Rectal smooth muscle tissue (tissue), 1 donor: ENCODE data around the gene DLG2.
"Not testable (repeated sequence)": the region's sequence is repeated elsewhere in the genome, so short reads cannot be mapped to it uniquely, and the experiment has no call there.

Source experiments
- H3K27ac ChIP-seq: one replicate; pipeline ENCODE4 v1.7.0; 2013; ENCODE audit warnings: low read depth, low read length, inconsistent platforms
- H3K27me3 ChIP-seq: one replicate; pipeline ENCODE4 v1.7.0; 2013; ENCODE audit warnings: low read length; ENCODE audit not compliant: control insufficient read depth, insufficient read depth
- H3K36me3 ChIP-seq: one replicate; pipeline ENCODE4 v1.7.0; 2013; ENCODE audit warnings: low read length; ENCODE audit not compliant: control insufficient read depth, insufficient read depth
- H3K4me1 ChIP-seq: one replicate; pipeline ENCODE4 v1.7.0; 2013; ENCODE audit warnings: low read length; ENCODE audit not compliant: control insufficient read depth, insufficient read depth
- H3K4me3 ChIP-seq: one replicate; pipeline ENCODE4 v1.7.0; 2013; ENCODE audit warnings: low read length
- H3K9ac ChIP-seq: one replicate; pipeline ENCODE4 v1.7.0; 2013; ENCODE audit warnings: low read length

DLG2 gene

GRCh38 chr11:85269109-85269508, 358.0 kb downstream of the DLG2 start:
- H3K4me3 ChIP-seq: no peak overlapping the region
- H3K27ac ChIP-seq: no peak overlapping the region
- H3K4me1 ChIP-seq: no peaks in the 10 kb centered on the region
- no peaks in the 10 kb centered on the region for H3K36me3 ChIP-seq
- no peaks in the 10 kb centered on the region for H3K27me3 ChIP-seq
- H3K9ac ChIP-seq: no peak overlapping the region

DNA sequence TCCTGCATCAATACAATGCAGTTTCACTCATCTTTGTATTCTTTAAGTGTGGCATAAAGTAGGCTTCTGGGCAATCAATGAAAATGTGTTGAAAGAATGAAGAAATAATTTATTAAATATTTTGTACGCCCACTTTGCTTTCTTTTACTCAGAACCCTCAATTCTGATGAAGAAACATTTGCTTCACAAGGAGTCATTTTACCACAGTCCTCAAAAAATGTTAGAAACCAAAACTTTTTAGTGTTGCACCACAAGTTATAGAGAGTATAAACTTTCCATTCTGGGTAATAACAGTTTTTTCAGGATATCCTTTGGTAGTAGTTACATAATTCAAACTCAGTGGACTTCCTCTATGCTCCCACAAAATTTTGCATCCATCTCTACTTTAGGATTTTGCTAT, 360.5 kb downstream of the DLG2 start:
- Histone ChIP-seq H3K36me3 (no peaks in the 10 kb centered on the region), H3K4me3 (no peak overlapping the region), H3K27ac (no peak overlapping the region), H3K4me1 (no peaks in the 10 kb centered on the region), H3K27me3 (no peaks in the 10 kb centered on the region), H3K9ac (no peak overlapping the region)

DNA sequence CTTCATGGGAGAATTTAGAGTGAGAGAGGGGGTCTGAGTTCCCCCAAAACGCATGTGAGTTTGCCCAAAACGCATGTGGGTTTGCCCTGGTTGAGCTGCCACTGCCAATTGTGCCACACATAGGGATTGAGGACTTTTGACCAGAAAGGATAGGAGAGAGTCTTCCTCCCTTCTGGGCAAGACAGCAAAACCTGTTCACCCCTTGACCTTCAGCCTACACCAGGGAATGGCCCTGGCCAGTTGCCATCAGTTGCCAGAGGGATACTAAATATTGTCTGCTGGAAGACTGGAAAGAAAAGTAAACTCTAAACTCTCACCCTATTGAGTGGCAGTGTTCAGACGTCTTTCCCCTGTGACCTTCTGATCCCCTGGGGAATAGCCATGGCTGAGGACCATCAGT, 363.8 kb downstream of the DLG2 start:
- no peak overlapping the region for H3K9ac ChIP-seq
- H3K36me3 ChIP-seq: no peaks in the 10 kb centered on the region
- no peaks in the 10 kb centered on the region for H3K4me1 ChIP-seq
- H3K27me3 ChIP-seq: no peaks in the 10 kb centered on the region
- no peak overlapping the region for H3K4me3 ChIP-seq
- no peak overlapping the region for H3K27ac ChIP-seq

- no peak overlapping the region for H3K9ac ChIP-seq
- H3K4me3 ChIP-seq: no peak overlapping the region
- H3K4me1 ChIP-seq: no peaks in the 10 kb centered on the region
- H3K36me3 ChIP-seq: no peaks in the 10 kb centered on the region
- H3K27ac ChIP-seq: no peak overlapping the region
- no peaks in the 10 kb centered on the region for H3K27me3 ChIP-seq
Observed at GRCh38 chr11:85257837-85258236, 369.3 kb downstream of the DLG2 start.

GRCh38 chr11:85256433-85256832, 370.7 kb downstream of the DLG2 start:
- no peaks in the 10 kb centered on the region for H3K4me1 ChIP-seq
- no peak overlapping the region for H3K27ac ChIP-seq
- no peaks in the 10 kb centered on the region for H3K27me3 ChIP-seq
- no peaks in the 10 kb centered on the region for H3K36me3 ChIP-seq
- H3K9ac ChIP-seq: no peak overlapping the region
- H3K4me3 ChIP-seq: no peak overlapping the region

DNA sequence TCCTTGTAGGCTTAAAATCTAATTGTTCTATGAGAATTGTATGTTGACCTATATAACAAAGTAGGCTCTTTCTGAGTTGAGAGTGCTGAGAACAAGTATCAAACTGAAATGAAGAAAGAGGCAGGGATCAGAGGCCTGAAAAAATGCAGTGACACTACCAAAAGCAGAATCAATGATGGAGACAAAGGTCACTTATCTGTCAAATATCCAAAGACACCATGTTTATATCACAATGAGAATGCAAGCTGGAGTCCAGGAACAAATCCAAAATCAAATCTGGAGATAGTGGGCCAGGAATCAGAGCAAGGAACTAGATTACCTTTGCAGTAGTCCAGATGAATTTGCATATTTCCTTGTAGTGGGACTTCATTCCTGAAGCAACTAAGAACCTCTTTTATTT, 377.7 kb downstream of the DLG2 start:
- Histone ChIP-seq H3K27ac (no peak overlapping the region), H3K9ac (no peak overlapping the region), H3K36me3 (no peaks in the 10 kb centered on the region), H3K4me1 (no peaks in the 10 kb centered on the region), H3K4me3 (no peak overlapping the region), H3K27me3 (no peaks in the 10 kb centered on the region)

DNA sequence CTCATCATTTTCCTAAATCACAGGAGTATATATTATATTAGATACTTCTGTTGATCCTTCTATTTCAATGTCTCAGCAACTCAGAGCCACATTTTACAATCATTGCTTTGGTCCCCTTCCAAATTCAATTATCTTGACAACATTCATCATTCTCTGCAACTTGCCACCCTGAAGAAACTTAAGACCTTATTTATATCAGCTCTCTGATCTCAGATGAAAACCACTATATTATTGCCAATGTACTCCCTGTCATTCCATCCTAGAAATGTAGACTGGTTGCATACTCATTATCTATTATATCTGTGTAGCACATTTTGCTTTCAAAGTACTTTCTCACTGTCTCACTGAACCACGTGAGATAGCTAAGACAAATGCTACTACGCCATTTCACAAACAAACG, 379.3 kb downstream of the DLG2 start:
- no peaks in the 10 kb centered on the region for H3K27me3 ChIP-seq
- no peak overlapping the region for H3K9ac ChIP-seq
- no peak overlapping the region for H3K27ac ChIP-seq
- no peak overlapping the region for H3K4me3 ChIP-seq
- no peaks in the 10 kb centered on the region for H3K4me1 ChIP-seq
- no peaks in the 10 kb centered on the region for H3K36me3 ChIP-seq

DNA sequence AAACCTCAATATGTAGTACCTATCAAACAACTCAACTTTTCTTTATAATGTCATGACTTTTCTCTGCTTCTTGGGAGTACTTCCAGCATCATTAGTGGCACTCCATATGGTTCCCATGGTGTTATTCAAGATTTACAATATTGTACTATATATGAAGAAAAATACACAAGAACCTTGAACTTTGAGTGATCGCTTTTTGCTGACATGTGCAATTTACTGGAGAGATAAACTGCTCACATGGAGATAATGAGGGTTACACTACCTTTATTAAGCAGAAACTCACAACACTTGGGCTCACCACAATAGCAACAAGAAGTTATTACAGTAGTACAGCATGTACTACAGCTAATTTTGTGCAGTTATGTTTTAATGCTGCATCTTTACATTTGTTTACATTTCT, 388.2 kb downstream of the DLG2 start:
- H3K36me3 ChIP-seq: no peaks in the 10 kb centered on the region
- no peak overlapping the region for H3K4me3 ChIP-seq
- H3K9ac ChIP-seq: no peak overlapping the region
- H3K27ac ChIP-seq: no peak overlapping the region
- H3K27me3 ChIP-seq: no peaks in the 10 kb centered on the region
- no peaks in the 10 kb centered on the region for H3K4me1 ChIP-seq

DNA sequence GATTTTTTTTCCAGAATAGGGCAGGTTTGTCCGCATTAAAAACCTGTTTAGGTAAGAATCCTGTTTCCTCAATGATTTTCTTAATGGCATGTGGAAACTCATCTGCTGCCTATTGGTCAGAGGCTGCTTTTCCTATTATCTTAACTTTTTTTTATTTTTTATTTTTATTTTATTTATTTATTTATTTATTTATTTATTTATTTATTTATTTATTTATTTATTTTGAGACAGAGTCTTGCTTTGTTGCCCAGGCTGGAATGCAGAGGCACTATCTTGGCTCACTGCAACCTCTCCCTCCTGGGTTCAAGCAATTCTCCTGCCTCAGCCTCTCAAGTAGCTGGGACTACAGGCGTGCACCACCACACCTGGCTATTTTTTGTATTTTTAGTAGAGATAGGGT, 389.1 kb downstream of the DLG2 start:
- not testable (repeated sequence) for H3K27me3 ChIP-seq, H3K27ac ChIP-seq, H3K4me3 ChIP-seq, H3K9ac ChIP-seq, H3K4me1 ChIP-seq, H3K36me3 ChIP-seq

DNA sequence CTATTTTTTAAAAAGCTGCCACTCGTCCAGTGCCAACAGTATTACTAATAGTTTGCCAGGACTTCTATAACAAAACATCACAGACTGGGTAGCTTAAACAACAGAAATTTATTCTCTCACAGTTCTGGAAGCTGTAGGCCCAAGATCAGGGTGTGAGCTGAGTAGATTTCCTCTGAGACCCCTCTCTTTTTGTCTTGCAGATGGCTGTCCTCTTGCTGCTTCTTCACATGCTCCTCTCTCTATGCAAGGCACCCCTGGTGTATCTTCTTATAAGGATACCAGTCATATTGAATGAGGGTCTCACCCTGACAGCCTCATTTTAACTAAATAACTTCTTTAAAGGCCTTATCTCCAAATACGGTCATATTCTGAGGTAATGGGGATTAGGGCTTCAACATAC, 390.9 kb downstream of the DLG2 start:
- no peaks in the 10 kb centered on the region for H3K4me1 ChIP-seq
- no peak overlapping the region for H3K27ac ChIP-seq
- H3K27me3 ChIP-seq: no peaks in the 10 kb centered on the region
- no peaks in the 10 kb centered on the region for H3K36me3 ChIP-seq
- no peak overlapping the region for H3K9ac ChIP-seq
- H3K4me3 ChIP-seq: no peak overlapping the region

DNA sequence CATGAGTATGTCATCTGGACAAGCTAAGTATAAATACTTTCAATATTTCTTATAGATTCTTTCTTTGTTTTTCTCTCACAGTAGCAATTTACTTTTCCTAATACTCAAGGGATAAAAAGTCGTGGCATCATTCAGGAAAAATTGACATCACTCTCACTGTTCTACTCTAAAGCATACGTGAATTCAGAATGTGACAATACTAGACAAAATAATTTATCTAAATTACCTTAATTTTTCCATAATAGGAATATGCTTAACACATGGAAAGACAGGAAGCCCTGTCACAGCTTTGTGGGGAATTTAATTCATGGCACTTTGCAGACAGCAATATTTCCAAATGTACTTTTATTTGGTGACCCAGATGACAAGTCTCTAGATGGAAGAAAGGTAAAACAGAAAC, 394.6 kb downstream of the DLG2 start:
- no peak overlapping the region for H3K9ac ChIP-seq
- no peaks in the 10 kb centered on the region for H3K27me3 ChIP-seq
- no peaks in the 10 kb centered on the region for H3K4me1 ChIP-seq
- no peak overlapping the region for H3K4me3 ChIP-seq
- no peak overlapping the region for H3K27ac ChIP-seq
- no peaks in the 10 kb centered on the region for H3K36me3 ChIP-seq

DNA sequence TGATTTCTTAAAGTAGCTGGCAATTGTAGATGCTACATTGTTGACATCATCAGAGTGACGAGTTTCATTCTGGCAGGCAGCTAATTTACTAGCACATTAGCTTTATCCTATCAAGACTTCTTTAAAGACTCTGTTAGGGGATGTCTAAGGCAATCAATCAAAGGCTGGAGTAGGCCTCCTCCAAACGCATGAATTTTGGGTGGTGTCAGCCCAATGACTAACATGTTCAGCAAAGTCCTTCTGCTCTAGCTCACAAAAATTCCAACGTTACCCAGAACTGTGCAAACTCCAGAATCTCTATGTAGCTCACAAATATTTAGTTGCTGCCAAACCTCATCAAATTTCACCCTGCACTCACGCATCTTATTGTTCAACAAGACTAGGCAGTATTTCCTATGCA, 395.6 kb downstream of the DLG2 start:
- H3K27ac ChIP-seq: no peak overlapping the region
- no peak overlapping the region for H3K4me3 ChIP-seq
- H3K4me1 ChIP-seq: no peaks in the 10 kb centered on the region
- no peaks in the 10 kb centered on the region for H3K36me3 ChIP-seq
- no peaks in the 10 kb centered on the region for H3K27me3 ChIP-seq
- no peak overlapping the region for H3K9ac ChIP-seq

DNA sequence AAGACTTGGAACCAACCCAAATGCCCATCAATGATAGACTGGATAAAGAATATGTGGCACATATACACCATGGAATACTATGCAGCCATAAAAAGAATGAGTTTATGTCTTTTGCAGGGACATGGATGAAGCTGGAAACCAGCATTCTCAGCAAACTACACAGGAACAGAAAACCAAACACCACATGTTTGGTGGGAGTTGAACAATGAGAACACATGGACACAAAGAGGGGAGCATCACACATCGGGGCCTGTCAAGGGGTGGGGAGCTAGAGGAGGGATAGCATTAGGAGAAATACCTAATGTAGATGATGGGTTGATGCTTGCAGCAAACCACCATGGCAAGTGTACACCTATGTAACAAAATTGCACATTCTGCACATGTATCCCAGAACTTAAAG, 397.4 kb downstream of the DLG2 start:
- not testable (repeated sequence) for H3K4me1 ChIP-seq, H3K36me3 ChIP-seq, H3K9ac ChIP-seq, H3K27me3 ChIP-seq, H3K4me3 ChIP-seq, H3K27ac ChIP-seq

DNA sequence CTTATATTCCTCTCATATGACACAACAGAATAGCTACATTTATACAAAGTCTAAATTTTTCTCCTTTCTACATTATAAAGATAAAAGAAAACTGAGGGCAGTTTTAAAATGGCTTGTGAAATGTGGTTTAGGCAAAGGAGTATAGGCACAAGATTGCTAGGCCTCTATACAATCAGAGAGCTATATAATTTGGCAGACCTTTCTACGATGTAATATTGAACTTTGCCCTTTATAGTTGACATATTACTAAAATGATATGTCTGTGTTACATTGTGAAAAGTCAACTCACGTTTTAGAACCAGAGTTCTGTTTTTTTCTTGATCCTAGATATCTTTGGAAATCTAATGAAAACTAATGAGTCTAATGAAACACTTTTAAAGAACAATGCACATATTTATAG, 430.2 kb downstream of the DLG2 start:
- H3K4me3 ChIP-seq: no peak overlapping the region
- no peaks in the 10 kb centered on the region for H3K36me3 ChIP-seq
- H3K9ac ChIP-seq: no peak overlapping the region
- H3K4me1 ChIP-seq: no peaks in the 10 kb centered on the region
- H3K27ac ChIP-seq: no peak overlapping the region
- no peaks in the 10 kb centered on the region for H3K27me3 ChIP-seq
